Measurements from ENCODE around the gene CAVIN1.
"Not testable (repeated sequence)": the region's sequence is repeated elsewhere in the genome, so short reads cannot be mapped to it uniquely, and the experiment has no call there.

DNA sequence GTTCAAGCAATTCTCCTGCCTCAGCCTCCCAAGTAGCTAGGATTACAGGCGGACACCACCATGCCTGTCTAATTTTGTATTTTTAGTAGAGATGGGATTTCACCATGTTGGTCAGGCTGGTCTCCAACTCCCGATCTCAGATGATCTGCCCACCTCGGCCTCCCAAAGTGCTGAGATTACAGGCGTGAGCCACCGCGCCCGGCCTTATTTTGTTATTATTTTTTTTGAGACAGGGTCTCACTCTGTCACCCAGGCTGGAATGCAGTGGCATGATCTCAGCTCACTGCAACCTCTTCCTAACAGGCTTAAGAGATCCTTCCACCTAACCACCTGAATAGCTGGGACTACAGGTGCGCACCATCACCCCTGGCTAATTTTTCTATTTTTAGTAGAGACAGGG is 27.5 kb downstream of the CAVIN1 start:
- not testable (repeated sequence) for TF ChIP-seq CTCF (IDR thresholded peaks at IDR 0.05); ZFX (IDR thresholded peaks at IDR 0.05; ENCODE audit: borderline replicate concordance)

Measured in 22Rv1 (cell line).